Esophagus muscularis mucosa (tissue), 4 donors: Measurements from ENCODE around the gene NFASC. TPM values are rescaled to one million over a fixed set of nuclear protein-coding genes. Genes with fewer than 3 reads are reported as not detected.

Source experiments
- DNase-seq: peaks from one replicate; pipeline ENCODE4 v3.0.0-alpha.2; 2017; ENCODE audit errors: extremely low spot score
- H3K27ac ChIP-seq, 4 donors: fragments of 200-600 bp; sonication (generic); replicated peaks in 1 of 4; 1 replicate in 3 of 4; 2 replicates in 1 of 4; pipeline ENCODE4 v1.5.1; 2016 to 2019; ENCODE audit warnings: mild to moderate bottlenecking in 1 of 4
- H3K27me3 ChIP-seq, 4 donors: fragments of 200-600 bp; sonication (generic); one replicate each; pipeline versions ENCODE4 v1.5.1 to v1.6.0; 2016 to 2019
- H3K36me3 ChIP-seq, 4 donors: fragments of 200-600 bp; sonication (generic); one replicate each; pipeline ENCODE4 v1.5.1; 2016 to 2019
- H3K4me1 ChIP-seq, 4 donors: fragments of 200-600 bp; sonication (generic); one replicate each; pipeline ENCODE4 v1.5.1; 2016 to 2019
- H3K4me3 ChIP-seq, 4 donors: fragments of 200-600 bp; sonication (generic); 1 replicate in 2 of 4; 2 replicates in 2 of 4; pipeline ENCODE4 v1.5.1; 2016 to 2019; ENCODE audit warnings: mild to moderate bottlenecking in 4 of 4, moderate library complexity in 1 of 4
- H3K9me3 ChIP-seq, 4 donors: fragments of 200-600 bp; sonication (generic); 1 replicate in 3 of 4; 2 replicates in 1 of 4; pipeline ENCODE4 v1.5.1; 2016 to 2019
- CTCF ChIP-seq, 3 experiments: fragments of 200-600 bp in 2 of 3; fragments of 450-650 bp in 1 of 3; sonication (generic) in 2 of 3; IDR thresholded peaks; one replicate each; pipeline ENCODE4 v1.5.1; 2017 to 2019; ENCODE audit warnings: antibody characterized with exemption in 3 of 3, mild to moderate bottlenecking in 2 of 3, moderate library complexity in 1 of 3
- EP300 ChIP-seq: sonication (generic); formaldehyde crosslinking; IDR thresholded peaks from one replicate; pipeline ENCODE4 v1.6.1; 2017; ENCODE audit warnings: antibody characterized with exemption
- POLR2A ChIP-seq: fragments of 450-650 bp; IDR thresholded peaks from one replicate; pipeline ENCODE4 v1.6.1; 2017; ENCODE audit warnings: antibody characterized with exemption, moderate library complexity, mild to moderate bottlenecking, low read depth
- POLR2AphosphoS5 ChIP-seq, 2 donors: sonication (generic); formaldehyde crosslinking; IDR thresholded peaks; one replicate each; pipeline ENCODE4 v1.6.1; 2017; ENCODE audit warnings: antibody characterized with exemption in 2 of 2
- WGBS: methylation state at CpG from one replicate; pipeline ENCODE4 v1.1.5; 2018; 5-methylcytosine and 5-hydroxymethylcytosine counted together
- intact Hi-C: fragments of 100-400 bp; cut with DNase I; formaldehyde crosslinking; loops from one replicate; pipeline ENCODE4 v1.15.1; 2023
- total RNA-seq, 4 donors: library from RNA; depleted of rRNA; stranded (reverse); fragments of >200 nt; gene quantifications; one replicate each; pipeline versions ENCODE4 v1.1.0 to v1.2.1, GENCODE V29; 2016

NFASC gene
- total RNA-seq, 4 donors from 2014 or later = 31.1 to 122 (median 64.7) TPM

GRCh38 chr1:204943495-204943894 is 72.8 kb downstream of the NFASC start:
- no peak for DNase-seq
- Histone ChIP-seq H3K27me3 (no peaks in the 10 kb centered on the region), H3K36me3 (peaks cover 0 to 28% (median 10%) of the 10 kb centered on the region in 4 donors), H3K27ac (no peak overlapping the region), H3K4me3 (no peak overlapping the region), H3K9me3 (no peaks in the 10 kb centered on the region), H3K4me1 (peaks cover 5 to 46% (median 9%) of the 10 kb centered on the region in 4 donors)
- TF ChIP-seq CTCF (IDR thresholded peaks at IDR 0.05) (no peak), POLR2AphosphoS5 (IDR thresholded peaks at IDR 0.05) (no peak), EP300 (no peak), POLR2A (no peak)
- intact Hi-C loops = loop anchor here (5.0 kb wide), 2 partner anchors 116 to 376 kb away; no protein-coding TSS in a partner anchor
- 83% methylated on average over 6 of the region's 6 CpGs for WGBS

- no peak overlapping the region for H3K27ac ChIP-seq
- intact Hi-C loops = loop anchor here (5.0 kb wide), 2 partner anchors 117 to 377 kb away; no protein-coding TSS in a partner anchor
- no peak for DNase-seq
These were observed 74.0 kb downstream of the NFASC start for GRCh38 chr1:204944662-204945061.

GRCh38 chr1:204945565-204945977 is 74.9 kb downstream of the NFASC start:
- no peak overlapping the region for H3K27ac ChIP-seq
- peaks cover 5 to 45% (median 9%) of the 10 kb centered on the region in 4 donors for H3K4me1 ChIP-seq
- intact Hi-C loops = no loop called here
- H3K4me3 ChIP-seq = no peak overlapping the region
- no peaks in the 10 kb centered on the region for H3K27me3 ChIP-seq
- 15% methylated on average over 4 of the region's 4 CpGs for WGBS
- peaks cover 0 to 34% (median 12%) of the 10 kb centered on the region in 4 donors for H3K36me3 ChIP-seq
- DNase-seq = no peak
- H3K9me3 ChIP-seq = no peaks in the 10 kb centered on the region
- TF ChIP-seq POLR2AphosphoS5 (IDR thresholded peaks at IDR 0.05) = no peak
- no peak for TF ChIP-seq EP300
- no peak for TF ChIP-seq CTCF (IDR thresholded peaks at IDR 0.05)
- no peak for TF ChIP-seq POLR2A

More at GRCh38 chr1:204944662-204945061, 74.0 kb downstream of the NFASC start:
- 93% methylated on average over 3 of the region's 4 CpGs for WGBS
- H3K4me3 ChIP-seq = no peak overlapping the region
- H3K36me3 ChIP-seq = peaks cover 0 to 30% (median 10%) of the 10 kb centered on the region in 4 donors
- TF ChIP-seq CTCF (IDR thresholded peaks at IDR 0.05) = no peak
- TF ChIP-seq POLR2A = no peak
- TF ChIP-seq EP300 = no peak
- TF ChIP-seq POLR2AphosphoS5 (IDR thresholded peaks at IDR 0.05) = no peak
- no peaks in the 10 kb centered on the region for H3K9me3 ChIP-seq
- no peaks in the 10 kb centered on the region for H3K27me3 ChIP-seq
- H3K4me1 ChIP-seq = peaks cover 5 to 47% (median 9%) of the 10 kb centered on the region in 4 donors

- peaks cover under 1 to 34% (median 7%) of the 10 kb centered on the region in 4 donors for H3K4me1 ChIP-seq
- H3K9me3 ChIP-seq = no peaks in the 10 kb centered on the region
- H3K27me3 ChIP-seq = no peaks in the 10 kb centered on the region
- 100% methylated on average over 2 of the region's 9 CpGs for WGBS
- peaks cover 0 to 36% (median 13%) of the 10 kb centered on the region in 4 donors for H3K36me3 ChIP-seq
- no peak overlapping the region for H3K27ac ChIP-seq
- no peak for TF ChIP-seq EP300
- TF ChIP-seq CTCF (IDR thresholded peaks at IDR 0.05) = no peak
- no peak for TF ChIP-seq POLR2AphosphoS5 (IDR thresholded peaks at IDR 0.05)
- no peak for TF ChIP-seq POLR2A
- no peak overlapping the region for H3K4me3 ChIP-seq
- no peak for DNase-seq
- intact Hi-C loops = no loop called here
These were observed 76.0 kb downstream of the NFASC start for GRCh38 chr1:204946640-204947039.

- no peak overlapping the region for H3K4me3 ChIP-seq
- no peak overlapping the region for H3K27ac ChIP-seq
- WGBS = 82% methylated on average over 6 of the region's 8 CpGs
- DNase-seq = no peak
- no peaks in the 10 kb centered on the region for H3K27me3 ChIP-seq
- H3K36me3 ChIP-seq = peaks cover 0 to 43% (median 20%) of the 10 kb centered on the region in 4 donors
- no peak for TF ChIP-seq CTCF (IDR thresholded peaks at IDR 0.05)
- no peak for TF ChIP-seq POLR2A
- TF ChIP-seq POLR2AphosphoS5 (IDR thresholded peaks at IDR 0.05) = no peak
- no peak for TF ChIP-seq EP300
- intact Hi-C loops = no loop called here
- no peaks in the 10 kb centered on the region for H3K9me3 ChIP-seq
- H3K4me1 ChIP-seq = peaks cover 0 to 28% (median 4%) of the 10 kb centered on the region in 4 donors
These were observed 76.7 kb downstream of the NFASC start for GRCh38 chr1:204947338-204947737.
